ENCODE measurements around the gene DAB1.

DNA sequence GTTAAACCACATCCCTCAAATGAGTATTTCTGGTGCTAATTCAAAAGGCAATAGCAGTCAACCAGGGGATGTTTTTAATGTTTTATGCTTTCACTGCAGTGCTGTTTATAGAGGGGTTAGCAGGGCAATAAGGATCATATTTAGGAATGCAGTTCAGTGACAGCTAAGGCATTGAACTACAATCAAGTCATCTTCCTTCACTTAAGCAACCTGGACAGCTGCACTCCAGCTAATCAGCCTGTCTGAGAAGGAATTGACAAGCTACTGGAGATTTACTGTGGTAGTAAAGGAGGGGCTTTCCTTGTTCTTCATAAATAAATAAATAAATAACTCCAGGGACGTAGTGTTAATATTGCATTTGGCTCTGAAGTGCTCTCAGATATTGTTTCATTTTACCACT, 93.9 kb downstream of the DAB1 start:
- TF ChIP-seq BHLHE40 (IDR thresholded peaks at IDR 0.05; ENCODE audit: borderline replicate concordance) (no peak), FOXM1 (IDR thresholded peaks at IDR 0.05; ENCODE audit: borderline replicate concordance) (no peak), ZNF384 (IDR thresholded peaks at IDR 0.05) (no peak), ELF4 (IDR thresholded peaks at IDR 0.05) (no peak), TARDBP (IDR thresholded peaks at IDR 0.05) (no peak), SUZ12 (IDR thresholded peaks at IDR 0.05) (no peak), ARNT (IDR thresholded peaks at IDR 0.05) (no peak)
- TF ChIP-seq, protein P1, sequence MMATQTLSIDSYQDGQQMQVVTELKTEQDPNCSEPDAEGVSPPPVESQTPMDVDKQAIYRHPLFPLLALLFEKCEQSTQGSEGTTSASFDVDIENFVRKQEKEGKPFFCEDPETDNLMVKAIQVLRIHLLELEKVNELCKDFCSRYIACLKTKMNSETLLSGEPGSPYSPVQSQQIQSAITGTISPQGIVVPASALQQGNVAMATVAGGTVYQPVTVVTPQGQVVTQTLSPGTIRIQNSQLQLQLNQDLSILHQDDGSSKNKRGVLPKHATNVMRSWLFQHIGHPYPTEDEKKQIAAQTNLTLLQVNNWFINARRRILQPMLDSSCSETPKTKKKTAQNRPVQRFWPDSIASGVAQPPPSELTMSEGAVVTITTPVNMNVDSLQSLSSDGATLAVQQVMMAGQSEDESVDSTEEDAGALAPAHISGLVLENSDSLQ (IDR thresholded peaks at IDR 0.05): no peak
